Measurements from ENCODE around the gene PGD.
"Not testable (repeated sequence)": the region's sequence is repeated elsewhere in the genome, so short reads cannot be mapped to it uniquely, and the experiment has no call there.

Gene PGD

DNA sequence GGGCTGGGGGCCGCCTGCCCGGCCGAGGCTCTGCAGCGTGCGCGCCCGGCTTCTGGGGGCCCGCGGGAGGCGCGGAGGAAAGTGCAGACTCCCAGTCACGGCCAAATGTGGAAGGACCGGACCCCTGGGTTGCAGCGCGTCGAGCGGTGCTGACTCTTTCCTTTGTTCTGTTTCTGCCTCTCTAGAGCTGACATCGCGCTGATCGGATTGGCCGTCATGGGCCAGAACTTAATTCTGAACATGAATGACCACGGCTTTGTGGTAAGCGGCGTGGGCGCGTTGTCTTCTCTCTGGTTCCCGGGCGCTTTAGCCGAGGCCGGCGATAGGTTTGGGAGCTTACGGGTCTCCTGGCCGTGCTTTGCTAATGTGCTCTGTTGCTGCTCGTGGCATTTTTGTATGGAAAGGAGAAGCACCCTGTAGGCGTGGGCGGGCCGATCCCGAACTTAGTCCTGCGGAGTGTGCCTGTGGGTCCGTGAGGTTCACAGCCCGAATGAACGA lies 629 bp downstream of the PGD start:
- peak; percentile 7 to 10 for DNase-seq (ENCODE audit: low read depth in 2 of 2)

DNA sequence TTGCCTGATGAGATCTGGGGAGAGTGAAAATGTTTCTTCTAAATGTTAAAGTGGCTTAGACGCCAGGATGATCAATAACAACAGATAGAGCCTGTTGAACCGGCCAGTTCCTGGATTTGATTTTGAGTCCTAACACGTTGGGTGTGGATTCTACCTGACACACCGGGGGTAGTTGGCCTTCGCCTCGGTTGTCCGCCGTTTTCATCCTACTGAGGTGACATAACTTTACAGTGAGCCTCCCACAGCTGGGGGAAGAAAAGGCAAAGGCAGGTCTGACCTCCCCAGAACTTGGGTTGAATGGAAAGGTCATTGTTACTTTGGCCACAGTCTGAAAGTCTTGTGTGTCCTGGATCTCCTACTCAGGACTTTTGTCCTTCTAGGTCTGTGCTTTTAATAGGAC lies 1.1 kb downstream of the PGD start:
- no peak for DNase-seq (ENCODE audit: low read depth in 2 of 2)

DNA sequence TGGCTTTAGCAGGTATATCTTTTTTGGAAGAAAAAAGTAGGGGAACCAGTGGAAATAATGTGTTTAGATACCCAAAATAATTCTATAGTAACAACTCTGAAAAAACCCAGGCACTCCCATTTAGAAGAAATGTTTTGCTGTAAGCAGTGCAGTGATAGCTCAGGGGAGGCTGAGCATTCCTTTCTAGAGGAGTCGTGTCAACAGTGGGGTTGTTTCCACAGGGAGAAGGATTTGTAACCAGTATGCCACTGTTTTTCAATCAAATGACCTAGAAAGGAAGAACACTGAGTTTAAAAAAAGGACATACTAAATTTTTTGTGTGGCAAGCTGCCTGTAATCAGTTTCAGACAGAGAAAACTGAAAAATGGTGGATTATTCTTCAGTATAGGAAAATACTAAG lies 2.4 kb downstream of the PGD start:
- no peak for DNase-seq (ENCODE audit: low read depth in 2 of 2)

DNA sequence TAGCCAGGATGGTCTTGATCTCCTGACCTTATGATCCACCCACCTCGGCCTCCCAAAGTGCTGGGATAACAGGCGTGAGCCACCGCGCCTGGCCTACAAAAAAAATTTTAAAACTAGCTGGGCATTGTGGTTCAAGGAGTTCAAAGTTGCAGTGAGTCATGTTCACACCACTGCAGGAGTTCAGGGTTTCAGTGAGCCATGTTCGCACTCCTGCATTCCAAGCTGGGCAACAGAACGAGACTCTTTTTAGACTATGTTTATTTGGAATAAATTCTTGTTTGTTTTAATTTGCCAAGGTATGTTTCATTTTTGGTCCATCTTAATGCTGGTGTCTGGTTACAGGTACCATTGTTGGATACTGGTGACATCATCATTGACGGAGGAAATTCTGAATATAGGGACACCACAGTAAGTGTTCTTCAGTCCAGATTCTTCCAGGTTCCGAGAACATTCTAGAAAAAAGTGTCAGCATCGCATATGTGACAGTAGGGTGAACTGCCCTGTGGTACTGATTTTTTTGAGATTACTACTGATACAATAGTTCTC lies 3.9 kb downstream of the PGD start:
- DNase-seq (ENCODE audit: low read depth in 2 of 2): no peak

DNA sequence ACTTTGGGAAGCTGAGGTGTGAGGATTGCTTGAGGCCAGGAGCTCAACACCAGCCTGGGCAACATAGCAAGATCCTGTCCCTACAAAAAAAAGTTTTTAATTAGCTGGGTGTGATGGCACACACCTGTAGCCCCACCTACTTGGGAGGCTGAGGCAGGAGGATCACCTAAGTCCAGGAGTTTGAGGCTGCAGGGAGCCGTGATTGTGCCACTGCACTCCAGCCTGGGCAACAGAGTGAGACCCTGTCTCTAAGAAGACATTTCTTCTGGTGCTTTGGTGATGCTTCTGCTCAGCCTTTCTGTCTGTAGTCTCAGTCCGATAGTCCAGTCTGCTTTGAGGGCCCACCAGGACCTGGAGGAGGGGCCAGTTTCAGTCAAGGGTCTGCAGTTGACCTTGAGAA lies 8.3 kb downstream of the PGD start:
- DNase-seq (ENCODE audit: low read depth in 2 of 2): no peak

DNA sequence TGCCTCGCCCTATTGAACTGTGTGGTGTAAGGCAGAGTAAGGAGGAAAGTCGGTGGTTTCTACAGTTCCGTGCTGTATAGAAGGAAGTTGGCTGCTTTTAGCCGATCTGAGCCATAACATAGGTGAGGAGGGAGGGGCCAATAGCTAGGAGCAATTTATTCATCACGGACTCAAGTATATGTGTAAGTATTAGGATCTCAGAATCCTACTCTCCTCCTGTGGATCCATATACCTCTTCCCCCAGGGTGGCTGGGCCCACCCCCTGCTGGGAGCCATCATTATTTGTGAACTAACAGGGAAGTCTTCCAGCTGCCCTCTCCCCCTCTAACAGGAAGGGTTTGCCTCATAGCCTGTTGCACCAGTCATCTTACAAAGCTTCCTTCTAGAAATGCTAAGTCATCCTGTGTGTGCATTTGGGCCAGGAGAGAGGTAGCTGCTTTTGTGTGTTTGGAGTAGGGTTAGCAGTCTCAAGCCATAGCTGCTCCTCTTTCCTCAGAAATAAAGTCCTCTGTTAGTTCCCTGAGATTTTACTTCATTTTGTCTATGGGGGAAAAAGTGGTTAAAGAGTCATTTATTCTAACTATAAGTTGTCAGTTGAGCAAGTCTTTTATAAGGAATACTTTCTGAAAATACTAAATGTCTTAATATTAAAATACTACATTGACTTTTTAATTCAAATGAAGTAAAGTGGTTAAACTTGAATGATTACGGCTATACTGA lies 16.5 kb downstream of the PGD start:
- no peak for DNase-seq (ENCODE audit: low read depth in 2 of 2)

DNA sequence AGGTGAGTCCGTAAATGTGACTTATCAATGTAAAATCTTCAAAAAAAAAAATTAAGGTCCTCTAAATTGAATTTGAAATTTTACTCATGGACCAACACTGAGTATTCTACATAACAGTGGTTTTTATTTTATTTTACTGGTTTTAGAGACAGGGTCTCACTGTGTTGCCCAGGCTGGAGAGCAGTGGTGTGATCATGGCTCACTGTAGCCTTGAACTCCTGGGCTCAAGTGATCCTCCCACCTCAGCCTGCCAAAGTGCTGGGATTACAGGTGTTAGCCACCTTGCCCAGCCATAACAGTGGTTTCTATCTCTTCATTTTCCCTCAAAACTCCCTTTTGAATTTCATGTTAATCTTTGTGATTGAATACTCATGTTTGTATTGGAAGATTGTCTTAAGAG lies 17.1 kb downstream of the PGD start:
- not testable (repeated sequence) for DNase-seq (ENCODE audit: low read depth in 2 of 2)

DNA sequence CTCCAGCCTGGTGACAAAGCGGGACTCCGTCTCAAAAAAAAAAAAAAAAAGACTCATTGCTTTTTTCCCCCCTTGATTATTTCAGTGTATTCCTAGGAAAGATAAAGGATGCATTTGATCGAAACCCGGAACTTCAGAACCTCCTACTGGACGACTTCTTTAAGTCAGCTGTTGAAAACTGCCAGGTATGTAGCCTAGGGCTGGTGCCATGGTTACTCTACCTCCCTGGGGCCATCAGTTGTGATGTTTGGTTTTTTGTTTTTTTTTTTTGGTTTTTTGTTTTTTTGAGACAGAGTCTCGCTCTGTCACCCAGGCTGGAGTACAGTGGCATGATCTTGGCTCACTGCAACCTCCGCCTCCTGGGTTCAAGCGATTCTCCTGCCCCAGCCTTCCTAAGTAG lies 19.9 kb downstream of the PGD start:
- DNase-seq (ENCODE audit: low read depth in 2 of 2): not testable (repeated sequence)

DNA sequence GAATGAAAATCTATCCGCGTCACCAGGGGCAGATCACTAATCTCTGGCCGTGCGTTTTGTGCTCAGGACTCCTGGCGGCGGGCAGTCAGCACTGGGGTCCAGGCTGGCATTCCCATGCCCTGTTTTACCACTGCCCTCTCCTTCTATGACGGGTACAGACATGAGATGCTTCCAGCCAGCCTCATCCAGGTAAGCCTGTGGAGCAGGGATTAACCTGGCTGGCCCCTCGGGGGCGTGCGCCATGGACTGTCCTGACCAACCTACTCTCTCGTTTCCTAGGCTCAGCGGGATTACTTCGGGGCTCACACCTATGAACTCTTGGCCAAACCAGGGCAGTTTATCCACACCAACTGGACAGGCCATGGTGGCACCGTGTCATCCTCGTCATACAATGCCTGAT lies 20.5 kb downstream of the PGD start:
- DNase-seq (ENCODE audit: low read depth in 2 of 2): no peak

DNA sequence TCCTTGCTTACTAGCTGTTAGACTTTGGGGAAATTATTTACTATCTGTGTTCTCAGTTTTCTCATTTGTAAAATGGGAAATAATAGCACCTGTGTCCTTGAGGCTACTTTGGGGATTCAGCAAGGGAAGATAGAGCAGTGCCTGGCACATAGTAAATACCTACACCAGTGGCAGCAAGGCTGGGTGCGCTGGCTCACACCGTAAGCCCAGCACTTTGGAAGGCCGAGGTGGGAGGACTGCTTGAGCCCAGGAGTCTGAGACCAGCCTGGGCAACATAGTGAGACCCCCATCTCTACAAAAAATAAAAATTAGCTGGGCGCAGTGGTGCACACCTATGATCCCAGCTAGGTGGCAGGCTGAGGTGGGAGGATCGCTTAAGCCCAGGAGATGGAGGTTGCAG lies 22.8 kb downstream of the PGD start:
- no peak for DNase-seq (ENCODE audit: low read depth in 2 of 2)

DNA sequence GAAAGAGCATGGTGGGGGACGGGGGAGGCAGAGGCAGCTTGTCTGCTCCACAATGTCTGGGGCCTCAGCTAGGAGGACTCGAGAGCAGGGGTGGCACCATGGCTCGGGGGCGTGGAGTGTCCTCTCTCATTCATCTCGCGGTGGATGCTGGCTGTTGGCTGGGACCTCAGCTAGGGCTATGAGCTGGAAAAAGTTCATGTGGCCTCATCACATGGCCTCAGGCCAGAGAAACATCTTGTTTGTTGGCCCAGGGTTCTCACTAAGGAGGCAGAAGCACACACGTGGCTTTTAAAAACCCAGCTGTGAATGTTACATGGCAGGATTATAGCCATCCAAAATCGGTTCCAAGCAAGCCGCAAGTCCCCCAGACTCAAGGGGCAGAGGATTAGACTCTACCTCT lies 25.2 kb downstream of the PGD start:
- no peak for DNase-seq (ENCODE audit: low read depth in 2 of 2)

DNA sequence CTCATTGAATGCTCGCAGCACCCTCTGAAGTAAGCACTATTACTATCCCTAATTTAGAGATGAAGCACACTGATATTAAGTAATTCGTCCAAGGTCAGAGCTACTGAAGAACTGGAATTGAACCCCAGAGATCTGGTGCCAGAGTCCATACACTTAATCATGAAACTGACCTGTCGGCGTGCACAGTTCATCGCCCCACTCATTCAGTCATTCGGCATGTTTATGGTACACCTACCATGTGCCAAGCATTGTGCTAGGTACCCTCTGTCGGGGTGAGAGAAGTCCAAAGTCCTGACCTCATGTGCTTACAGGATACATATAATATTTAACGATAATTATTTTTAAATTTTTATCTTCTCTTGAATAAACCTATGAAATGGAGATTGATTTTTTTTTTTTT lies 25.8 kb downstream of the PGD start:
- no peak for DNase-seq (ENCODE audit: low read depth in 2 of 2)

DNA sequence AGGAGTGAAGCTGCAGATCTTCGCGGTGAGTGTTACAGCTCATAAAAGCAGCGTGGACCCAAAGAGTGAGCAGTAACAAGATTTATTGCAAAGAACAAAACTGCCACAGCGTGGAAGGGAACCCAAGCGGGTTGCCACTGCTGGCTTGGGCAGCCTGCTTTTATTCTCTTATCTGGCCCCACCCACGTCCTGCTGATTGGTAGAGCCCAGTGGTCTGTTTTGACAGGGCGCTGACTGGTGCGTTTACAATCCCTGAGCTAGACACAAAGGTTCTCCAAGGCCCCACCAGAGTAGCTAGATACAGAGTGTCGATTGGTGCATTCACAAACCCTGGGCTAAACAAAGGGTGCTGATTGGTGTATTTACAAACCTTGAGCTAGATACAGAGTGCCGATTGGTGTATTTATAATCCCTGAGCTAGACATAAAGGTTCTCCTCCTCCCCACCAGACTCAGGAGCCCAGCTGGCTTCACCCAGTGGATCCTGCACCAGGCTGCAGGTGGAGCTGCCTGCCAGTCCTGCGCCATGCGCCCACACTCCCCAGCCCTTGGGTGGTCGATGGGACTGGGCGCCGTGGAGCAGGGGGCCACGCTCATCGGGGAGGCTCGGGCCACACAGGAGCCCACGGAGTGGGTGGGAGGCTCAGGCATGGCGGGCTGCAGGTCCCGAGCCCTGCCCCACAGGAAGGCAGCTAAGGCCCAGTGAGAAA lies 27.1 kb downstream of the PGD start:
- DNase-seq (ENCODE audit: low read depth in 2 of 2): not testable (repeated sequence)

DNA sequence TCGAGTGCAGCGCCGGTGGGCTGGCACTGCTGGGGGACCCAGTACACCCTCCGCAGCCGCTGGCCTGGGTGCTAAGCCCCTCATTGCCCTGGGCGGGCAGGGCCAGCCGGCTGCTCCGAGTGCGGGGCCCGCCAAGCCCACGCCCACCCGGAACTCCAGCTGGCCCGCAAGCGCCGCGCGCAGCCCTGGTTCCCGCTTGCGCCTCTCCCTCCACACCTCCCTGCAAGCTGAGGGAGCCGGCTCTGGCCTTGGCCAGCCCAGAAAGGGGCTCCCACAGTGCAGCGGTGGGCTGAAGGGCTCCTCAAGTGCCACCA lies 27.6 kb downstream of the PGD start:
- DNase-seq (ENCODE audit: low read depth in 2 of 2): not testable (repeated sequence)

DNA sequence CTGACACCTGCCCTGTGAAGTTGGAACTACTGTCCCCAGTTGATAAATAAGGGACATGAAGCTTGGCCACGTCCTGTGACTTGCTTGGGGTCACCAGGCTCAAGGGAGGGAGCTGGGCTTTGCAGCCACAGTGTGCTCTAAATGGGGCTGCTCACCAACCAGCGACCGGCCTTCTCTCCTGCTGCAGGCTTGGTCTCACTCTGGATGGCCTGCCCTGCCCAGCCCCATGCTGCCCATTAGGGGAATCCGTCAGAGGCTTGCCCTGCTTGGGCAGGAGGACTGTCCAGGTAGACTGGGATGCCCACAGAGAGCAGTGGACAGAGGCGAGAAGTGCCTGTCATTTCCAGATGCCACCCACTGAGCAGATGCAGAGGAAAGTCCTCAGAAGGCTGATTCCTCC lies 30.1 kb downstream of the PGD start:
- no peak for DNase-seq (ENCODE audit: low read depth in 2 of 2)

DNA sequence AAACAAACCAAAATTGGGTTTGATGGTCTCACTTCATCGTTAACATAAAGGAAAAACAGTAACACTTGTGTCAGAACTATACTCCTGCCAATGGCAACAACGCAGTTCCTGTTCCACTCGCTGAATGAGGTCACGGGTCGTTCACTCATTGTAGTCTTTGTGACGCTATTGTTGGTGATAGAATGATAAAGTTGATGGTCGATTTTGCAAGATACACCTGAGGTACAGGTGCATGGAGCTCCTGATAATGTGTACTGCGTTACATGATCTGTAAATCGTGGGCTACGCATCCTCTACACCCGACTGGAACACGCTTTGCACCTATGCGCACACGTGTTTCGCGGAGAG lies 31.0 kb downstream of the PGD start:
- DNase-seq (ENCODE audit: low read depth in 2 of 2): no peak

DNA sequence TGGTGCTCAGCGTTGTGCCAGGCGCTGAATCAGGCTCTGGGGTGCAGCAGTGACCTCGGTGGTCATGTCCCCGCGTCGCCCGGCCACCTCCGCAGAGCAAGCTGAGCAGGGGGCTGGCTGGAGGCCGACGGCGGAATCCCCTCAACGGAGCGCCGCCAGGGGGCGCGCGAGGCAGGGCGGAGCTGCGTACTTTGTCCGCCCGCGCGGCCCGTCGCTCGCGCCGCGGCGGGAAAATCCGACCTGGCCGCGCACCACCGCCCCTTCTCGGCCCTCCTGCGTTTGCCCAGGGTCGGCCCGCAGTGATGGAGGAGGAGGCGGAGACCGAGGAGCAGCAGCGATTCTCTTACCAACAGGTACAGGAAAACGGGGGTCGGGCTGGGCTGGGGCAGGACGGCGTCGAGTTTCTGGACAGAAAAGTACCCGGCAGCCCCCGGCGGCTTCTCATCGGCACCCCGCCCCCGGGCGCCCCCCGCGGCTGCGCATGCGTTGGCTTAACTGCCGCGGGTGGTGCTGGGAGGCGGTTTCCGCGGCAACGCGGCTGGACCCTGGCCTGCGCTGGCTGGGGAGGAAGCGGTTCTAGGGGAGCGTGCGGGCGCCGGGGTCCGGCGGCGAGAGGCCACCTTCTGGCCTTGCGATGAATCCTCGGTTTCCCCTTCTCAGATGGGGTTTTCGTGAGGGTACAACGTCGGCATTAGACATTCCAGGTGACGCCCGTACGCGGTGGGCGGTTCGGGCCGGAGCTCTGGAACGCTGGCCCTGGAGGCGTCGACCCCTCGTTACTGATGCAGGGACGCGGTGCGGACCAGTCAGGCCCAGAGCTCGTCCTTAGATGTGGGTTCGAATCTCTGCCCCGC lies 31.6 kb downstream of the PGD start, which contains the start of gene CENPS:
CENPS (plus strand) TSS at position 218 of the 854 bp plus-strand sequence; CDS start at position 303, 85 bp downstream.
- DNase-seq (ENCODE audit: low read depth in 2 of 2): peak; percentile 83 to 95

DNA sequence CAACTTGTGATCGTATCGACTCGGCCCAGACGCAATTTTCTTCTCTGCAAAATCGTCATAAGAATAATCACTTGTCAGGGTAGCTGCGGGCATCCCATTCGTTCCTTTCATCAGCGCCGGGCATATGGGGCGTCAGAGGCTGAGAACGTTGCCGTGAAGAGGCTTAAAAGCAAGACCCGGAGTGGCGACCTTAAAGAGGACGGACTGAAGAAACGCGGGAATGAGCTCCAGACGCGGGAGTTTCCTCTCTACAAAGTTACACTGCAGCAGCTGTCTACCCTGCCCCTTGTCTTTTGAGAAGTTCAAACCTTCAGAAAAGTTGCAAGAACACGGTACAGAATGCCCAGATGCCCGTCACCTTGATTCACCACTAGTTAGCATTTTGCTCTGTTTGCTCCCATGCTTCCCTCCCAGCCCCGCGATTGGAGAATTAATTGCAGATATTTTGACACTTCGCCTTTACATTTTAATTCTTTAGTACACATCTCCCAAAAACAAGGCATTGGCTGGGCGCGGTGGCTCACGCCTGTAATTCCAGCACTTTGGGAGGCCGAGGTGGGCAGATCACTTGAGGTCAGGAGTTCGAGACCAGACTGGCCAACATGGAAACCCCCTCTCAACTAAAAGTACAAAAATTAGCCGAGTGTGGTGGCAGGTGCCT lies 32.3 kb downstream of the PGD start:
- peak in 1 of 2 donors; percentile 8 for DNase-seq (ENCODE audit: low read depth in 2 of 2)

DNA sequence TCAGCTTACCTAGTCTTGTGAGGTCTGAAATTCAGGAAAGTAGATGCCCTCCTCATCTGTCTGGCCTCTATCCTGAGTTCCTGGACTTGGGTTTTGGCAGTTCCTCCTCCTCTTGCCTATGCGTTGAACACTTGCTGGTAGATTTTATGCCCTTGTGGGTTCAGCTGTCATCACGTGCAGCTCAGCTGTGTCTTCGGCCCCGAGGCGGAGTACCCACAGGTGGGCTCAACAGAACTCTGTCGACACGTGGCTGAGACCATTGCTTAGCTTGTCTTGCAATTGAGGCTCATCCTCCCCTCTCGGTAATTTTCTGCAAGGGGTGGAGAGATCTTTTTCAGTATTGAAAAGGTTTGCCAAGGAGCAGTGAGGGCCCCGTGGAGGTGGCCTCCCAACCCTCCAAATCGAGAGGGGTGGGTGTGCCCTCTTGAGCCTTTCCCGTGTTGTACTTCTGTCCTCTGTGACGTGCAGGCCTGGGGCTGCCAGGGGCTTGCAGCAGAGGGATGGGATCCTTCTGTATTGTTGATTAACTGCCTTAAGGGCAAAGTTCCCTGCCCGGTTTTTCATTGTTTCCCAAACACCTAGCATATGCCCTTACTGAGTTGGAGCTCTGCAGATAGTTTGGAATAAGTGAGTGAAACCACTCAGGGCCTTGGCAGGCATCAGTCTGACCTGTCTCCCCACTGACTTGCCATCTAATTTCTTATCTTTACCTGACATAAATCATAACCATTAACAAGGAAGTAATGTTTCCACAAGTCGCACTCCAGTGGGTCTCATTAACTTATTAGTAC lies 34.2 kb downstream of the PGD start:
- DNase-seq (ENCODE audit: low read depth in 2 of 2): no peak

DNA sequence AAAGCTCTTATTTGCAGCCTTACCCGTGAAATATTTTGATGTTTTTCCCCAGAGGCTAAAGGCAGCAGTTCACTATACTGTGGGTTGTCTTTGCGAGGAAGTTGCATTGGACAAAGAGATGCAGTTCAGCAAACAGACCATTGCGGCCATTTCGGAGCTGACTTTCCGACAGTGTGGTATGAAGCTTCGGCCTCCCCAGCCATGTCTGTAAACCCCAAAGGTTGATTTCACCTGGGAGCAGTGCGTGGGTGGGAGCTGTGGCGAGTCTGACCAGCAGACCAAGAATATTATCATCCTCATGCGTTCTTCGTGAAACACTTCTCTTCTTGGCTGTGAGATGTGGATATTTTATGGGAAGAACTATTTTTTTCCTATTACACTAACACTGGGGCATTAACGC lies 34.9 kb downstream of the PGD start:
- DNase-seq (ENCODE audit: low read depth in 2 of 2): no peak

DNA sequence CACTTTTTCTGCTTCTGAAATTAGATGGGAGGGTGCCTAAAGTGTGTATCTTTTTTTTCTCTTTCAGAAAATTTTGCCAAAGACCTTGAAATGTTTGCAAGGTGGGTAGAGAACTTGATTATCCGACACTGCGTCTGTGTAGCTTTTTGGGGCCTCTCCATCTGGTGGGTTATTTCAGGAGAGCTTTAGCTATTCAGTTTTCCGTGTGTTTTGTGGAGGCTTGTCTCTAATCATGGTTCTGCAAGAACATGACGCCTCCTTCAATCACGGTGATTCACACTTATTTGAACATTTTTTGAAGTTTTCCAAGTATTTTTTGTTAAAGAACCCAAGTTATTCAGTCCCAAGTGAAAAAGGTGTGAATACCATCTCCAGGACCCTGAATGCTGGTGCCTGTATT lies 35.7 kb downstream of the PGD start:
- DNase-seq (ENCODE audit: low read depth in 2 of 2): no peak

All from stimulated activated CD4-positive, alpha-beta T cell treated with anti-CD3 and anti-CD28 coated beads, Interleukin-4, amount 100 ng/mL, for 48 hours (primary cell).